Neural cell (in vitro differentiated cells): ENCODE data around the gene EYA2. TPM values are rescaled to one million over a fixed set of nuclear protein-coding genes. Genes with fewer than 3 reads are reported as not detected.

Experiments
- H2AFZ ChIP-seq: fragments of 200-600, 300-800 bp; sonication (generic), shearing (Covaris generic); 2 replicates; pipeline ENCODE4 v1.6.0; 2014; ENCODE audit warnings: low read depth, mild to moderate bottlenecking, antibody characterized with exemption, low read length, moderate library complexity
- H3F3A ChIP-seq: fragments of 200-600 bp; shearing (Covaris generic); 2 replicates; pipeline ENCODE4 v1.6.1; 2016; ENCODE audit warnings: mild to moderate bottlenecking, moderate library complexity, mixed read lengths, antibody characterized with exemption, low read length; ENCODE audit not compliant: insufficient read depth, poor library complexity, severe bottlenecking
- H3K27ac ChIP-seq: fragments of 200-600, 300-800 bp; sonication (generic), shearing (Covaris generic); 2 replicates; pipeline ENCODE4 v1.5.1; 2014; ENCODE audit warnings: mild to moderate bottlenecking, low read length, moderate library complexity
- H3K27me3 ChIP-seq: fragments of 300-800, 200-600 bp; sonication (generic), shearing (Covaris generic); 2 replicates; pipeline ENCODE4 v1.6.0; 2014; ENCODE audit warnings: mild to moderate bottlenecking, low read depth, low read length, moderate library complexity; ENCODE audit not compliant: insufficient read depth
- H3K36me3 ChIP-seq: fragments of 300-800, 200-600 bp; sonication (generic), shearing (Covaris generic); 2 replicates; pipeline ENCODE4 v1.5.1; 2014; ENCODE audit warnings: mild to moderate bottlenecking, antibody characterized with exemption, low read length, moderate library complexity; ENCODE audit not compliant: insufficient read depth
- H3K4me2 ChIP-seq: fragments of 300-800, 200-600 bp; sonication (generic), shearing (Covaris generic); 2 replicates; pipeline ENCODE4 v1.6.0; 2014; ENCODE audit warnings: mild to moderate bottlenecking, low read length
- H3K4me3 ChIP-seq: fragments of 300-800, 200-600 bp; sonication (generic), shearing (Covaris generic); 2 replicates; pipeline ENCODE4 v1.5.1; 2014; ENCODE audit warnings: mild to moderate bottlenecking, low read length, moderate library complexity
- H3K79me2 ChIP-seq: fragments of 200-600 bp; shearing (Covaris generic); replicated peaks from 2 replicates; pipeline ENCODE4 v1.6.0; 2014; ENCODE audit warnings: mild to moderate bottlenecking, low read length, moderate library complexity; ENCODE audit not compliant: insufficient read depth
- H3K9ac ChIP-seq: fragments of 300-800, 200-600 bp; sonication (generic), shearing (Covaris generic); 2 replicates; pipeline ENCODE4 v1.6.1; 2016; ENCODE audit warnings: mild to moderate bottlenecking, low read length, mixed read lengths
- H3K9me2 ChIP-seq: fragments of 200-600 bp; shearing (Covaris generic); 2 replicates; pipeline ENCODE4 v1.6.1; 2016; ENCODE audit warnings: mild to moderate bottlenecking, low read length, mixed read lengths; ENCODE audit not compliant: insufficient read depth
- H3K9me3 ChIP-seq: fragments of 200-600, 300-800 bp; sonication (generic), shearing (Covaris generic); 2 replicates; pipeline ENCODE4 v1.6.1; 2016; ENCODE audit warnings: mild to moderate bottlenecking, mixed run types, low read length, moderate library complexity, mixed read lengths
- H4K20me1 ChIP-seq: fragments of 200-600 bp; shearing (Covaris generic); 2 replicates; pipeline ENCODE4 v1.6.1; 2016; ENCODE audit warnings: mild to moderate bottlenecking, mixed run types; ENCODE audit not compliant: insufficient read depth
- CTCF ChIP-seq: fragments of 450-650 bp; IDR thresholded peaks from 2 replicates; pipeline ENCODE4 v1.5.1; 2014; ENCODE audit warnings: antibody characterized with exemption, mild to moderate bottlenecking, moderate library complexity; ENCODE audit not compliant: poor library complexity, severe bottlenecking
- EP300 ChIP-seq: fragments of 450-650 bp; conservative IDR thresholded peaks from 2 replicates; pipeline ENCODE4 v1.6.1; 2014; ENCODE audit warnings: antibody characterized with exemption, mild to moderate bottlenecking, moderate library complexity; ENCODE audit not compliant: poor library complexity, severe bottlenecking
- EZH2 ChIP-seq: fragments of 200-600, 300-800 bp; shearing (Covaris generic), sonication (generic); IDR thresholded peaks from 2 replicates; pipeline ENCODE4 v1.6.1; 2014; ENCODE audit warnings: antibody characterized with exemption, low read length, borderline replicate concordance, mild to moderate bottlenecking; ENCODE audit not compliant: insufficient read depth, poor library complexity, severe bottlenecking
- MXI1 ChIP-seq: fragments of 450-650 bp; conservative IDR thresholded peaks from 2 replicates; pipeline ENCODE4 v1.6.1; 2014; ENCODE audit warnings: antibody characterized with exemption, mild to moderate bottlenecking; ENCODE audit not compliant: poor library complexity, severe bottlenecking
- POLR2AphosphoS5 ChIP-seq: IDR thresholded peaks from 2 replicates; pipeline ENCODE4 v1.6.1; 2012
- RAD21 ChIP-seq: fragments of 450-650 bp; conservative IDR thresholded peaks from 2 replicates; pipeline ENCODE4 v1.6.1; 2014; ENCODE audit warnings: antibody characterized with exemption, mild to moderate bottlenecking, moderate library complexity
- SMC3 ChIP-seq: fragments of 450-650 bp; conservative IDR thresholded peaks from 2 replicates; pipeline ENCODE4 v1.6.1; 2014; ENCODE audit warnings: antibody characterized with exemption, mild to moderate bottlenecking, moderate library complexity; ENCODE audit not compliant: poor library complexity
- TAF1 ChIP-seq: IDR thresholded peaks from 2 replicates; pipeline ENCODE4 v1.6.1; 2012; ENCODE audit warnings: low read depth
- polyA plus RNA-seq: library from polyadenylated mRNA; depleted of rRNA; stranded (reverse); fragments of >200 nt; gene quantifications from 2 replicates; pipeline ENCODE4 v1.2.3, GENCODE V29; 2014
- TF ChIP-seq, protein P1 (sequence below): IDR thresholded peaks from 2 replicates; pipeline ENCODE4 v1.6.1; 2012; ENCODE audit warnings: borderline replicate concordance

EYA2 gene
- polyA plus RNA-seq, 1 donor from 2014 or later = 0.88 TPM

GRCh38 chr20:47075263-47075662 lies 180.6 kb downstream of the EYA2 start:
- H3K9me2 ChIP-seq = no peaks in the 10 kb centered on the region
- no peaks in the 10 kb centered on the region for H4K20me1 ChIP-seq
- TF ChIP-seq, protein P1, sequence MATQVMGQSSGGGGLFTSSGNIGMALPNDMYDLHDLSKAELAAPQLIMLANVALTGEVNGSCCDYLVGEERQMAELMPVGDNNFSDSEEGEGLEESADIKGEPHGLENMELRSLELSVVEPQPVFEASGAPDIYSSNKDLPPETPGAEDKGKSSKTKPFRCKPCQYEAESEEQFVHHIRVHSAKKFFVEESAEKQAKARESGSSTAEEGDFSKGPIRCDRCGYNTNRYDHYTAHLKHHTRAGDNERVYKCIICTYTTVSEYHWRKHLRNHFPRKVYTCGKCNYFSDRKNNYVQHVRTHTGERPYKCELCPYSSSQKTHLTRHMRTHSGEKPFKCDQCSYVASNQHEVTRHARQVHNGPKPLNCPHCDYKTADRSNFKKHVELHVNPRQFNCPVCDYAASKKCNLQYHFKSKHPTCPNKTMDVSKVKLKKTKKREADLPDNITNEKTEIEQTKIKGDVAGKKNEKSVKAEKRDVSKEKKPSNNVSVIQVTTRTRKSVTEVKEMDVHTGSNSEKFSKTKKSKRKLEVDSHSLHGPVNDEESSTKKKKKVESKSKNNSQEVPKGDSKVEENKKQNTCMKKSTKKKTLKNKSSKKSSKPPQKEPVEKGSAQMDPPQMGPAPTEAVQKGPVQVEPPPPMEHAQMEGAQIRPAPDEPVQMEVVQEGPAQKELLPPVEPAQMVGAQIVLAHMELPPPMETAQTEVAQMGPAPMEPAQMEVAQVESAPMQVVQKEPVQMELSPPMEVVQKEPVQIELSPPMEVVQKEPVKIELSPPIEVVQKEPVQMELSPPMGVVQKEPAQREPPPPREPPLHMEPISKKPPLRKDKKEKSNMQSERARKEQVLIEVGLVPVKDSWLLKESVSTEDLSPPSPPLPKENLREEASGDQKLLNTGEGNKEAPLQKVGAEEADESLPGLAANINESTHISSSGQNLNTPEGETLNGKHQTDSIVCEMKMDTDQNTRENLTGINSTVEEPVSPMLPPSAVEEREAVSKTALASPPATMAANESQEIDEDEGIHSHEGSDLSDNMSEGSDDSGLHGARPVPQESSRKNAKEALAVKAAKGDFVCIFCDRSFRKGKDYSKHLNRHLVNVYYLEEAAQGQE = no peak
- TF ChIP-seq TAF1 = no peak
- TF ChIP-seq EP300 = no peak
- no peak for TF ChIP-seq RAD21
- no peak for TF ChIP-seq CTCF
- no peaks in the 10 kb centered on the region for H3F3A ChIP-seq
- no peak overlapping the region for H3K4me3 ChIP-seq
- H3K36me3 ChIP-seq = no peaks in the 10 kb centered on the region
- H3K79me2 ChIP-seq = no peaks in the 10 kb centered on the region
- H2AFZ ChIP-seq = no peak overlapping the region
- no peak overlapping the region for H3K27ac ChIP-seq
- no peaks in the 10 kb centered on the region for H3K9me3 ChIP-seq
- no peak overlapping the region for H3K4me2 ChIP-seq
- no peak overlapping the region for H3K9ac ChIP-seq
- no peaks in the 10 kb centered on the region for H3K27me3 ChIP-seq

- Histone ChIP-seq H3K9me3 (no peaks in the 10 kb centered on the region), H3K9ac (no peak overlapping the region), H4K20me1 (no peaks in the 10 kb centered on the region), H3K4me2 (no peak overlapping the region), H3K27ac (no peak overlapping the region), H3K4me3 (no peak overlapping the region), H3K36me3 (no peaks in the 10 kb centered on the region), H3K9me2 (no peaks in the 10 kb centered on the region), H3K79me2 (no peaks in the 10 kb centered on the region), H3K27me3 (no peaks in the 10 kb centered on the region), H3F3A (no peaks in the 10 kb centered on the region), H2AFZ (no peak overlapping the region)
- TF ChIP-seq CTCF (no peak), EZH2 (no peak), EP300 (no peak), TAF1 (no peak), POLR2AphosphoS5 (no peak), RAD21 (no peak), MXI1 (no peak), SMC3 (no peak)
- TF ChIP-seq, protein P1 = no peak
These were observed 184.4 kb downstream of the EYA2 start for GRCh38 chr20:47079047-47079446.
